Measurements from ENCODE around the gene ROMO1. TPM values are rescaled to one million over a fixed set of nuclear protein-coding genes. Genes with fewer than 3 reads are reported as not detected.

Gene ROMO1
- polyA plus RNA-seq (ENCODE audit: insufficient read length in 10 of 10) = 10 to 100 TPM; 45.8 to 96.6 (median 63.3) TPM
- long read RNA-seq, donor 1, transcript ROMO1-203 (3 exons, 422 nt) = major isoform, 91 of 147 reads
- long read RNA-seq, donor 1, transcript ROMO1-204 (3 exons, 498 nt) = minor isoform, 36 of 147 reads
- long read RNA-seq, donor 1, transcript ROMO1-201 (2 exons, 496 nt) = minor isoform, 20 of 147 reads
- long read RNA-seq, donor 1, partial matches to known transcripts = 0 of 147 reads
- long read RNA-seq, donor 1, other reads (novel, unspliced or antisense) = 0 of 147 reads
- long read RNA-seq, donor 2, transcript ROMO1-204 (3 exons, 498 nt) = minor isoform, 22 of 98 reads
- long read RNA-seq, donor 2, transcript ROMO1-201 (2 exons, 496 nt) = minor isoform, 18 of 98 reads
- long read RNA-seq, donor 2, transcript ROMO1-203 (3 exons, 422 nt) = major isoform, 58 of 98 reads
- long read RNA-seq, donor 2, partial matches to known transcripts = 0 of 98 reads
- long read RNA-seq, donor 2, other reads (novel, unspliced or antisense) = 0 of 98 reads
- long read RNA-seq, donor 3 = 0 reads
- long read RNA-seq, donor 4, transcript ROMO1-203 (3 exons, 422 nt) = major isoform, 51 of 98 reads
- long read RNA-seq, donor 4, transcript ROMO1-201 (2 exons, 496 nt) = minor isoform, 20 of 98 reads
- long read RNA-seq, donor 4, transcript ROMO1-204 (3 exons, 498 nt) = minor isoform, 21 of 98 reads
- long read RNA-seq, donor 4, partial matches to known transcripts = 6 of 98 reads
- long read RNA-seq, donor 4, other reads (novel, unspliced or antisense) = 0 of 98 reads
- long read RNA-seq, donor 5, transcript ROMO1-201 (2 exons, 496 nt) = minor isoform, 45 of 243 reads
- long read RNA-seq, donor 5, transcript ROMO1-203 (3 exons, 422 nt) = major isoform, 125 of 243 reads
- long read RNA-seq, donor 5, transcript ROMO1-204 (3 exons, 498 nt) = minor isoform, 66 of 243 reads
- long read RNA-seq, donor 5, partial matches to known transcripts = 5 of 243 reads
- long read RNA-seq, donor 5, other reads (novel, unspliced or antisense) = 0 of 243 reads
- long read RNA-seq, donor 6, transcript ROMO1-203 (3 exons, 422 nt) = major isoform, 71 of 133 reads
- long read RNA-seq, donor 6, transcript ROMO1-204 (3 exons, 498 nt) = minor isoform, 37 of 133 reads
- long read RNA-seq, donor 6, transcript ROMO1-201 (2 exons, 496 nt) = minor isoform, 24 of 133 reads
- long read RNA-seq, donor 6, partial matches to known transcripts = 0 of 133 reads
- long read RNA-seq, donor 6, other reads (novel, unspliced or antisense) = 0 of 133 reads
- long read RNA-seq, donor 7, transcript ROMO1-201 (2 exons, 496 nt) = minor isoform, 19 of 246 reads
- long read RNA-seq, donor 7, transcript ROMO1-203 (3 exons, 422 nt) = major isoform, 46 of 246 reads
- long read RNA-seq, donor 7, transcript ROMO1-204 (3 exons, 498 nt) = minor isoform, 17 of 246 reads
- long read RNA-seq, donor 7, partial matches to known transcripts = 141 of 246 reads
- long read RNA-seq, donor 7, other reads (novel, unspliced or antisense) = 22 of 246 reads
- long read RNA-seq, donor 8, transcript ROMO1-204 (3 exons, 498 nt) = minor isoform, 29 of 115 reads
- long read RNA-seq, donor 8, transcript ROMO1-201 (2 exons, 496 nt) = minor isoform, 27 of 115 reads
- long read RNA-seq, donor 8, transcript ROMO1-203 (3 exons, 422 nt) = major isoform, 59 of 115 reads
- long read RNA-seq, donor 8, partial matches to known transcripts = 0 of 115 reads
- long read RNA-seq, donor 8, other reads (novel, unspliced or antisense) = 0 of 115 reads
- long read RNA-seq, donor 9, transcript ROMO1-203 (3 exons, 422 nt) = major isoform, 14 of 19 reads
- long read RNA-seq, donor 9, partial matches to known transcripts = 0 of 19 reads
- long read RNA-seq, donor 9, other reads (novel, unspliced or antisense) = 0 of 19 reads

DNA sequence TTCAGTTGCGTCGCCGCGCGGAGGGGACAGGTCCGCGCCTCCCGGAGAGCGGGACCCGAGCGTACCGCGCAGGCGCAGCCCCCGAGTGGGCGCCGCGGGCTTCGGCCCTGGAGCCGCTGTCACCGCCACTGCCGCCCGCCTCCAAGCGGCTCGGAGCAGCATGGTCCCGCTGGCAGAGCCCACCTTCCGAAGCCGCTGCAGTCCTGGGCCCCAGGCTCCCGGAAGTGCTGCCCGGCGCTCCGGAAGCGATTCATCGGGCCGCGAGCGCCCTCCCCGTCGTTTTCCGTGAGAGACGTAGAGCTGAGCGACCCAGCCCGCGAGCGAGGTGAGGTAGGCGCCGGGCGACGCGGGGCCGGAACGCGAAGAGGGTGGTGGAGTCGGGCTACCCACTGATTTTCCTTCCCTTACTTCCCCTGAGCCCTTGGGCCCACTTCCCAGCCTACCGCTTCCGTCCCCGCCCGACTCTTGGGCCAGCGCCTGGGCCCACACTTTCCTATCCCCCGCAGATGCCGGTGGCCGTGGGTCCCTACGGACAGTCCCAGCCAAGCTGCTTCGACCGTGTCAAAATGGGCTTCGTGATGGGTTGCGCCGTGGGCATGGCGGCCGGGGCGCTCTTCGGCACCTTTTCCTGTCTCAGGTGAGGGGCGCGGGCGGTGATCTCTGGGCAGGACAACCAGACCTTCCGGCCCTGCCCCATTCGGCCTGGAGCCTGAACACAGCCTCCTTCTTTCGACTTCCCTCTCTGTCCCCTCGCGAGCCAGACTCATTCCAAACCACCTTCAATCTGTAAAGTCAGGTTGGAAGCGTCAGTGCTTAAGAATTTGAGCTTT, at the start of gene ROMO1, which contains the start of gene NFS1:
TSS of gene ROMO1 (plus strand) at position 279 of the 830 bp plus-strand sequence. CDS start at position 507, 228 bp downstream.
TSS of gene NFS1 (minus strand) at position 226 of the 830 bp plus-strand sequence. CDS start at position 162, 64 bp downstream.
- DNase-seq = peak; percentile 81 to 96 (median 93)

- no peak for DNase-seq
Observed at GRCh38 chr20:35650632-35651031, 48.6 kb upstream of the ROMO1 start.

- DNase-seq = no peak
Observed at GRCh38 chr20:35651958-35652357, 47.2 kb upstream of the ROMO1 start.

DNA sequence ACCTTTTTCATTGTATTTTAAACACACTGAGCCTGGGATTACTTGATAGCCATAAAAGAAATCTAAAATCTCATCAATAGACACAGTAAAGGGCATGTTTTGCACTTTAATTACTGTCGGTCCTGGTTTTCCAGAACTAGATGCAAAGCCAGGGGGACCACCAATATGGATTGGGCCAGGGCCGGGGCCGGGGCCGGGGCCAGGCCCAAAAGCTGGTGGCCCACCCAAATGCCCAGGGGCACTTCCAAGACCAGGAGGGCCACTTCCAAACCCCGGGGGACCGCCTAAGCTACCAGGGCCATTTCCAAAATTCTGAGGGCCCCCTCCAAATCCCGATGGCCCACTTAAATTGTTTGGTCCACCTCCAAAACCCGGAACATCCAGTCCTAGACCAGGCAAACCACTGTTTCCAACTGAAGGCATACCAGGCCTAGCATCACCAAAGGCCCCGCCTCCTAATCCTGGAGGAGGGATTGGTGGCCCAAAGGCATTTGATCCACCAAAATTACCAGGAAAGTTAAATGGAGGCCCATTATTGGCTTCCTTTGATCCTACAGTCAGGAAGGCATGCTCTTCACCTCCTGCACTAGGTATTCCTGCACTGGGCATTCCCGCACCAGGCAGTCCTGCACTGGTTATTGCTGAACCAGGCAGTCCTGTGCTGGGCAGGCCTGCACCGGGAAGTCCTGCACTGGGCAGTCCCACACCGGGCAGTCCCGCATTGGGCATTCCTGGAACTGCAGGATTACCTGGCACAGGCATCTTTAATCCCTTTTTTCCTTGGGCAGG, 46.4 kb upstream of the ROMO1 start:
- DNase-seq = no peak

GRCh38 chr20:35653430-35653734, 45.8 kb upstream of the ROMO1 start:
- DNase-seq = no peak

DNA sequence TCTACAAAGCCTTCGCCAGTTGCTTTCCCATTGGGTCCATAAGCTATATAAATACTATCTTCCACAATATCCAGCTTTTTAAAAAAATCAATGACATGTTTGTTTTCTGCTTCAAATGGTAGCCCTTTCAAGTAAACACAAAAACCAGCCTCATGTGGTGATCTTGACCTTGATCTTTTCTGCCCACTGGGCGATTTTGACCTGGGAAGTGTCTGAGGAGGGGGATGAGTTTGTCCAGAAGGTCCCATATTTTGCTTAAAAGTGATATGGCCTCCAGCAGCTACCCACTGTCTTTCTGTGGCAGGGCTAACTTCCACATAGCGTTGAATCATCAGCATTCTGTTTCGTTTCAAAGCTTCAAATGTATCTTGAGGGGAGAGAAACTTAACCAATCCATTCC, 45.3 kb upstream of the ROMO1 start:
- no peak for DNase-seq

DNA sequence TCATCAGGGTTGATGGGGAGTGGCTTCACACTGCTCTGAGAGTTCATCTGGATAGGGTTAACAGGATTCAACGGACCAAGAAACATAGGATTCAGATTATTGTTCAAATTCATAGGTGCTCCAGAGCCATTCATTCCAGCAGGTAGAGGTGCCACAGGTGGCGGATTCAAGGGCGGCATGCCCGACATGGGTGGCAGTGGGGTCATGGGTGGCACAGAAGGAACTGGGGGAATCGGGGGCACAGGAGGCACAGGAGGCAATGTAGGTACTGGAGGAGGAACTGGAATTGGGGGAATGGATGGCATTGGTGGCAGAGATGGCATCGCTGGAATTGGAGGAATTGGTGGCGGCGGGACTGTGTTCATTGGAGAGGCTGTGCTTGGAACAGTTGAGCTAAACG, 44.8 kb upstream of the ROMO1 start:
- DNase-seq = no peak

GRCh38 chr20:35657271-35657670, 41.9 kb upstream of the ROMO1 start:
- DNase-seq = no peak

- no peak for DNase-seq
Observed at GRCh38 chr20:35660122-35660937, 38.9 kb upstream of the ROMO1 start.

DNA sequence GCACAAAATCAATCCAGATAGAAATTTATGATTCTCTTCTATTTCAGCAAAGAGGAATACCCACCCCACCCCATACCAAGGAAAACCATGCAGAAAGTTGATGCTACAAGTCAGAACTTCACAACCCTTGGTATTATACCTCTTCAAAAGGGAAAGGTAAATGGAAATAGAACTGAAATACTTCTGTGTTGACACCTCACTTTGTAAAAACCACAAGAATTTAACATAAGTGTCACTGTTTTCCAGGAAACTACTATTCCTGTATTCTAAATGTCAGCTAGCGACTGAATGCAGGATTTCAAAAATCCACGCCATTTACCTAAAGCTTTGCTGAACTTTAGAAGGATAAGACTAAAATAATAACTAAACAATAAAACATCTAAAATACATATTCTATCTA, 38.2 kb upstream of the ROMO1 start:
- no peak for DNase-seq

- no peak for DNase-seq
Observed at GRCh38 chr20:35661908-35662307, 37.3 kb upstream of the ROMO1 start.

DNA sequence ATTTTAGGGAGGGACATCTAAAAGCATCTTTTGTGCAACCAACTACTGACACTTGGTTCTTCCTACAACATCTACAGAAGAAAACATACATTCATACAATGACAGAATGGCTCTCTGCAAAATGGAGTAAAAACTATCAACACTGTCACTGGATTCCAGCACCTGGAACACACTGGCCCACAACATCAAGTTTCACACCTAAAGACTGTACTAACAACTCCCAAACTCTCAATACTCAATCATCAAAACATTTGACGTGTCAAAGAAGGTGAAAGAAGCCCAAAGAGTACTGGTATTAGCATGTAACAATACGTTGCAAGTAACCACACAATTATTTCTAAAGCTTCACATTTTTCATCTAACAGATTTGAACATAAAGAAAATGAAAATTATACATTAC, 36.7 kb upstream of the ROMO1 start:
- no peak for DNase-seq

DNA sequence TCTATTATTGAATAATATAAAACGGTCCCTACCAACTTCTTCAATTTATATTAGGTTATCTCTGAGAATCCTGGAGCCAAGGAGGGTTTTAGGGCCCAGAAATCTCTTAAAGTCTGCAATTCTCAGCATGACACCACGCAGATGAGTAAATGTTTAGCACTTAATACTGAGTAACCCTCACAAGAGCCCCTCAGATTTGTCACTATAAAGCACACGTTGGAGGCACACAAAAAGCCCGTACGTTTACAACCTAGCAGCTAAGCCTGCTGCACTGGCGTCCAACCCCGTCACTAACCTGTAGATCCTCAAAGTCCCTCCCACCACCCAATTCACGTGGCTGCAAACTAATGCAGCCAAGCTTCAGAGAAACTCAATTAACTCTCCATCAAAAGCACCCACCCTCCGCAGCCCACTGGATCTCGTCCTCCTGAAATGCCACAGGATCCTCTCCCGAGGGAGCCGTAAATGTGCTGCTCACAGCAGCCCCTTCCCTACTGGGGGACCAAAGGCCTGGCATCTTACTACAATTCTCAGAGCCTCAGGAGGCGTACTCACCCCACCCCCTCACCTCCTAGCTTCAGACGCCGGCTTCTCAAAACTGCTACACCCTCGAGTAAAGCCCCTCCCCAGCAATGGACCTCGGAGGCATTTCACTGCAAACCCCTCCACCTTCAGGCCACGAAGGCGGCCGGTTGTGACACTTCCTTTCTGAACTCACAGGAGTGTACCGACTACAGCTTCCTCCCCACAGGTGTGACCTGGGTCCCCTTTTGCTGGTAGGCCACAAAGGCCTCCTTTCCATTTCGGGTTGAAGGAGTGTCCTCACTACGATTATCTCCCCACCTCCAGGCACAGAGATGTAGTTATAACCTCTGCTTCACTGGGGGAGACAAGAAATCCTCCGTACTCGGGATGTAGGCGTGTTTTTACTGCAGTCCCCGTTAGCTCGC, 35.4 kb upstream of the ROMO1 start:
- peak; percentile 25 to 71 (median 37) for DNase-seq

DNA sequence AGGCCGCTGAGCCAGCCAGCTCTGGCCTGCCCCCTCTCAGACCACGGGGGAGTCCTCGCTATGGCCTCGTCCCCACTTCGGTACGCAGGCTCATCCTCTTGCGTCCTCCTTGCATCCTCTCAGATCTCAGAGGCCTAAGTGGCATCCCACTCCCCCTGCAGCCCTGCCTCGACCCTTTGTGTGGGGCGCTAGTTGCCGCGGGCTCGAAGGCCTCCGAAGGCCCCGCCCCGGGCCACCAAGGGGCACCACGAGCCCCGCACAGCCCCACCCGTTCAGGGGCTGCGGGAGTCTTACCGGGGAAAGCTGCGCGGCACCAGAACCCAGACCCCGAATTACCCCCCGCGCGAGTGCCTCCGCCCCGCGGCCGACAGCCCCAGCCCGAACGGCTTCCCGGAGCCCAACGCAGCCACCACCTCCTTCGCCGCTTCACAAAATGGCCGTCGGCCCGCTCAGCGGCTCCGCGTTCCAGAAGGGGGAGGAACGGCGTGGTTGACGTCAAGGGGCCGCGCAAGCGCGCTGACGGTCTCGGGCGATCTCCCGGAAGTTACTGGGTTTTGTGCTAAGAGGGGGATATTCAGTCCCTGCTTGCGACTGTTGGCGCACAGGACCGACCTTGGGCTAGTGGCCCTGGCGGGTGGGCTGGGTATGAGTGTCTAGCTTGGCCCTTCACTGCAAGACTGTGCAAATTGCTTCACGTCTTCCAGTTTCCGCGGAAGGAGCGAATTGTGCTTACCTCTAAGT, 34.6 kb upstream of the ROMO1 start, which contains the start of the genes CPNE1 and RBM12:
TSS of gene CPNE1 (minus strand) at position 435 of the 741 bp plus-strand sequence. CDS start 31,977 bp downstream, outside the sequence.
TSS of gene RBM12 (minus strand) at position 435 of the 741 bp plus-strand sequence. CDS start 9,578 bp downstream, outside the sequence.
- peak; percentile 92 to 98 (median 96) for DNase-seq

DNA sequence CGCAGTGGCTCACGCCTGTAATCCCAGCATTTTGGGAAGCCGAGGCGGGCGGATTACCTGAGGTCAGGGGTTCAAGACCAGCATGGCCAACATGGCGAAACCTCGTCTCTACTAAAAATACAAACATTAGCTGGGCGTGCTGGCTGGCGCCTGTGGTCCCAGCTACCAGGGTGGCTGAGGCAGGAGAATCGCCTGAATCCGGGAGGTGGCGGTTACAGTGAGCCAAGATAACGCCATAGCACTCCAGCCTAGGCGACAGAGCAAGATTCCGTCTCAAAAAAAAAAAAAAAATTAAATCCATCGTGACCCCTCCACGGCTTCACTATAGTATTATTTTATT, 33.3 kb upstream of the ROMO1 start:
- no peak for DNase-seq

- no peak for DNase-seq
Observed at GRCh38 chr20:35669221-35669620, 30.0 kb upstream of the ROMO1 start.

Data from muscle of back (tissue), 13 donors.